RWPE2 (cell line): ENCODE measurements around the gene CCDC6.

ENCODE experiments used
- ATAC-seq: fragments of 200-7000 bp; cut with Tn5 transposase; 3 replicates; pipeline ENCODE4 v1.9.1; 2021; ENCODE audit warnings: low read depth
- DNase-seq: peaks from one replicate; pipeline ENCODE4 v3.0.0-alpha.2; 2020; ENCODE audit warnings: low spot score
- H3K27ac ChIP-seq: fragments of 450-650 bp; 2 replicates; pipeline ENCODE4 v1.5.1; 2017; ENCODE audit warnings: mild to moderate bottlenecking; ENCODE audit not compliant: poor library complexity, severe bottlenecking
- H3K27me3 ChIP-seq: fragments of 250-450 bp; sonication (Bioruptor Pico); 2 replicates; pipeline ENCODE4 v1.5.1; 2021; ENCODE audit warnings: mild to moderate bottlenecking, moderate library complexity; ENCODE audit not compliant: insufficient read depth, poor library complexity, severe bottlenecking
- H3K36me3 ChIP-seq: fragments of 250-450 bp; sonication (Bioruptor Pico); 2 replicates; pipeline ENCODE4 v1.5.1; 2020; ENCODE audit warnings: low read depth, mild to moderate bottlenecking, moderate library complexity
- H3K4me1 ChIP-seq: fragments of 250-450 bp; sonication (Bioruptor Pico); 2 replicates; pipeline ENCODE4 v1.5.1; 2021; ENCODE audit warnings: mild to moderate bottlenecking, moderate library complexity; ENCODE audit not compliant: insufficient read depth, poor library complexity, severe bottlenecking
- H3K4me3 ChIP-seq: fragments of 250-450 bp; sonication (Bioruptor Pico); 2 replicates; pipeline ENCODE4 v1.5.1; 2021; ENCODE audit warnings: mild to moderate bottlenecking, moderate library complexity; ENCODE audit not compliant: severe bottlenecking
- H3K9me3 ChIP-seq: fragments of 250-450 bp; sonication (Bioruptor Pico); 2 replicates; pipeline ENCODE4 v1.5.1; 2021; ENCODE audit warnings: mild to moderate bottlenecking, moderate library complexity; ENCODE audit not compliant: severe bottlenecking
- TF ChIP-seq, protein P1 (sequence below): fragments of 450-650 bp; IDR thresholded peaks from one replicate; pipeline ENCODE4 v1.5.1; 2017; ENCODE audit warnings: mild to moderate bottlenecking, moderate library complexity; ENCODE audit not compliant: poor library complexity, severe bottlenecking

Gene CCDC6

GRCh38 chr10:59898125-59898835, 8.1 kb downstream of the CCDC6 start:
- no peak for ATAC-seq
- Histone ChIP-seq H3K27me3 (no peaks in the 10 kb centered on the region), H3K4me1 (peaks cover 29% of the 10 kb centered on the region), H3K36me3 (no peaks in the 10 kb centered on the region), H3K27ac (no peak overlapping the region), H3K9me3 (no peaks in the 10 kb centered on the region), H3K4me3 (no peak overlapping the region)
- TF ChIP-seq, protein P1, sequence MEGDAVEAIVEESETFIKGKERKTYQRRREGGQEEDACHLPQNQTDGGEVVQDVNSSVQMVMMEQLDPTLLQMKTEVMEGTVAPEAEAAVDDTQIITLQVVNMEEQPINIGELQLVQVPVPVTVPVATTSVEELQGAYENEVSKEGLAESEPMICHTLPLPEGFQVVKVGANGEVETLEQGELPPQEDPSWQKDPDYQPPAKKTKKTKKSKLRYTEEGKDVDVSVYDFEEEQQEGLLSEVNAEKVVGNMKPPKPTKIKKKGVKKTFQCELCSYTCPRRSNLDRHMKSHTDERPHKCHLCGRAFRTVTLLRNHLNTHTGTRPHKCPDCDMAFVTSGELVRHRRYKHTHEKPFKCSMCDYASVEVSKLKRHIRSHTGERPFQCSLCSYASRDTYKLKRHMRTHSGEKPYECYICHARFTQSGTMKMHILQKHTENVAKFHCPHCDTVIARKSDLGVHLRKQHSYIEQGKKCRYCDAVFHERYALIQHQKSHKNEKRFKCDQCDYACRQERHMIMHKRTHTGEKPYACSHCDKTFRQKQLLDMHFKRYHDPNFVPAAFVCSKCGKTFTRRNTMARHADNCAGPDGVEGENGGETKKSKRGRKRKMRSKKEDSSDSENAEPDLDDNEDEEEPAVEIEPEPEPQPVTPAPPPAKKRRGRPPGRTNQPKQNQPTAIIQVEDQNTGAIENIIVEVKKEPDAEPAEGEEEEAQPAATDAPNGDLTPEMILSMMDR = no peak
- DNase-seq = no peak

DNA sequence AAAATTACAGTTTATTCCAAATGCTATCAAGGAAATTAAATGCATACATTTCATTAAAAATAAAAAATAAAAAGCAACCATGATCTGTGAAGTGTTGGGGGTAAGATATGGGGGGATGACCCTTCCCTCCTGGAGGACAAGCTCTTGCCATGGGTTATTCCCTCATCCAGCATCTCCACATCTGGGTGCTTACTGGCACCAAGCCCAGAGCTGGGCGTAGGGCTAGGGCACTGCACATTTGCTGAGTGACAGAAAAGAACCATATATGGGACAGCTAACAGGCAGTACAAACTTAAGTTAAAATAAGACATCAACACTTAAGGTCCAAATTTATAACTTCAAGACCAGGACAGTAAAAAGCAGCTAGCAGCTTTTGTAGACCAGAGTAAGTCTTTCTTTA, 10.2 kb downstream of the CCDC6 start:
- Histone ChIP-seq H3K36me3 (no peaks in the 10 kb centered on the region), H3K4me1 (peaks cover 23% of the 10 kb centered on the region), H3K9me3 (no peaks in the 10 kb centered on the region), H3K27me3 (no peaks in the 10 kb centered on the region), H3K4me3 (no peak overlapping the region), H3K27ac (no peak overlapping the region)
- no peak for DNase-seq
- TF ChIP-seq, protein P1 = no peak
- no peak for ATAC-seq

- Histone ChIP-seq H3K27ac (no peak overlapping the region), H3K27me3 (no peaks in the 10 kb centered on the region), H3K4me1 (peaks cover 18% of the 10 kb centered on the region), H3K4me3 (no peak overlapping the region), H3K36me3 (0 out of 2 replicates have a peak, but pooled peaks cover 1% of the 10 kb centered on the region), H3K9me3 (no peaks in the 10 kb centered on the region)
- DNase-seq (no peak), ATAC-seq (no peak)
- TF ChIP-seq, protein P1 = no peak
These were observed 10.7 kb downstream of the CCDC6 start for GRCh38 chr10:59895629-59896116.

- ATAC-seq (peak; percentile 94), DNase-seq (peak; percentile 60)
- TF ChIP-seq, protein P1 = no peak
- Histone ChIP-seq H3K27me3 (no peaks in the 10 kb centered on the region), H3K36me3 (0 out of 2 replicates have a peak, but pooled peaks cover 2% of the 10 kb centered on the region), H3K27ac (peak overlapping the region; percentile 34), H3K4me1 (peaks cover 12% of the 10 kb centered on the region), H3K4me3 (no peak overlapping the region), H3K9me3 (no peaks in the 10 kb centered on the region)
These were observed 12.2 kb downstream of the CCDC6 start for GRCh38 chr10:59894114-59894513.

DNA sequence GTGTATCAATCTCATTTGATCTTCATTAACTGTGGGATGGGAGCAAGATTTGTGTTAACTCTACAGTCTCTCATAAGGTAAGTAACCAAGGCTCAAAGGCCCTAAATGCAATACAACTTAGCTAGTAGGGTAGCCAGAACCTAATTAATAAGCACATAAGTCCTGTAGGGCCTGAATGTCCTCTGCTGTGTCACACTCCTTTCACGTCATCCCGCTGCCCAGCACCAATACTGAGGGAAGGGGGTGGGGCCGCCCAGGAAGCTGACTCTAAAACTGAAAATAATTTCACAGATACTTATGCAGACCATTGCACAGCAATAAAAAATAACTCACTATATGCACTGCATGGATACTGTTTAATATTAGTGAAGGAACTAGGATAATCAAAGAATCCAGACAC, 13.7 kb downstream of the CCDC6 start:
- peaks cover 12% of the 10 kb centered on the region for H3K4me1 ChIP-seq
- ATAC-seq = no peak

More for the DNA sequence above, 13.7 kb downstream of the CCDC6 start:
- no peak for DNase-seq
- 0 out of 2 replicates have a peak, but pooled peaks cover 2% of the 10 kb centered on the region for H3K36me3 ChIP-seq
- H3K4me3 ChIP-seq = no peak overlapping the region
- no peaks in the 10 kb centered on the region for H3K9me3 ChIP-seq
- TF ChIP-seq, protein P1 = no peak
- no peak overlapping the region for H3K27ac ChIP-seq
- no peaks in the 10 kb centered on the region for H3K27me3 ChIP-seq
